ENCODE results near the gene GJB4.
"Not testable (repeated sequence)": the region's sequence is repeated elsewhere in the genome, so short reads cannot be mapped to it uniquely, and the experiment has no call there.

GJB4 gene

GRCh38 chr1:34806396-34806795 lies 46.9 kb downstream of the GJB4 start:
- FAIRE-seq, result no peak

GRCh38 chr1:34808051-34808810 lies 48.7 kb downstream of the GJB4 start:
- FAIRE-seq, result no peak

- not testable (repeated sequence) for FAIRE-seq
These were observed 51.2 kb downstream of the GJB4 start for GRCh38 chr1:34810781-34811180.

All from A204.1 (cell line).